Measurements from ENCODE around the gene STT3B. TPM values are rescaled to one million over a fixed set of nuclear protein-coding genes. Genes with fewer than 3 reads are reported as not detected.

The STT3B gene
- total and polyA plus RNA-seq, 3 donors from 2014 or later: 140 to 231 (median 178) TPM

DNA sequence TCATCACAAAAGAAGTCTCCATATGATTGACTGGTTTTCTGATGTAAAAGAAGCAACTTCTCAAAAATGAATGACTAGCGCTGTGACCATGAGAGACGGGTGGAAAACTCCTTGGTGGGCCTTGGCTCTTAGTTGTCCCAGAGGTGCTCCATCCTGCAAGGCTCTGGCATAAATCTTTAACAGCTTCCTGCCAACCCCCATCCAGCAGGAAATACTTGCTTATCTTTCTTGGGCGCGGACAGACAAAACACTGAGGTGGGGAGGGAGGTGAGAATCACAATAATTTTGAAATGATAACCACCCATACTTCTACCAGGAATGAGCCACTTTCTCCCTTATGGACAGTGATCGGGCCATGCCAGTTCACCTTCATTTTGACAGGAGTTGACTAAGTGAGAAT is 128.6 kb downstream of the STT3B start:
- no peak overlapping the region for H3K27ac ChIP-seq
- H3K4me1 ChIP-seq: no peaks in the 10 kb centered on the region
- intact Hi-C loops (cut with DNase I; ENCODE audit: low total_unique reads): no loop called here
- no peak for DNase-seq
- no peaks in the 10 kb centered on the region for H3K9me3 ChIP-seq
- no peak overlapping the region for H3K4me3 ChIP-seq
- H3K36me3 ChIP-seq (ENCODE audit: low read depth, missing control alignments): no peaks in the 10 kb centered on the region
- no peak for TF ChIP-seq CTCF (IDR thresholded peaks at IDR 0.05)
- no peak for TF ChIP-seq POLR2A (IDR thresholded peaks at IDR 0.05)
- 73 to 75% methylated on average over 5 of the region's 5 CpGs for WGBS, 2 donors
- H3K27me3 ChIP-seq: no peaks in the 10 kb centered on the region

DNA sequence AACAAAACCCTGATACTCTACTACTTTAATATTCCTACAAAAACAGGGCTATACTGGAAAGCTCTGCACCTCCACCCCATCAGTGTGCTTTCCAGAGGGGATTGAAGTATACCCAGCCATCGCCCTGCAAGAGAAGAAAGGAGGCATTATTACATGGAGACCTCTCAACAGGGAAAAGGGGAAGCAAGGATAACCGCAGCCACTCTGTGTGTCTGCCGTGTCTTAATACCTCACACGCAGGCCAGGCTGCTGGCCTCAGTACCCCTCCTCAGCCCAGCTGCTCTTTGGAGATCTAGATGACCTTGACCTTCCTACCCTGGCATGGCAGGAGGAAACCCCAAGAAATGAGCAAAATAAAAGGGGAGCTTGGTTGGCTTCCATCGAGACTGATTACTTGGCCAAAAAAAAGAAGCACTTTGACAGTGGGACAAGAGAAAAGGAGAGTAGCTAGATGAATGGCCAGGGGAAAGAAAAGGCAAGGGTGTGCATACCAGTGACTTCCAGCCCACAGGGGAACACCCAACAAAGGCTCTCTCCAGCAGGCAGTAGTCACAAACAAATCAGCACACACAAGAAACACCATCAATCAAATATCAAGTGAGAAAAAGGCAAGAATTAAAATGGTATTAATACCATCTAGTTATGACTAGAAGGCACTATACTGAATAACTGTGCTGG is 129.4 kb downstream of the STT3B start:
- no peaks in the 10 kb centered on the region for H3K27me3 ChIP-seq
- WGBS, 2 donors: 81 to 87% methylated on average over 5 of the region's 5 CpGs
- no peak overlapping the region for H3K4me3 ChIP-seq
- TF ChIP-seq POLR2A (IDR thresholded peaks at IDR 0.05) (no peak), CTCF (IDR thresholded peaks at IDR 0.05) (no peak)
- H3K27ac ChIP-seq: no peak overlapping the region
- intact Hi-C loops (cut with DNase I; ENCODE audit: low total_unique reads): no loop called here
- no peaks in the 10 kb centered on the region for H3K36me3 ChIP-seq (ENCODE audit: low read depth, missing control alignments)
- DNase-seq: no peak
- no peaks in the 10 kb centered on the region for H3K4me1 ChIP-seq
- no peaks in the 10 kb centered on the region for H3K9me3 ChIP-seq

DNA sequence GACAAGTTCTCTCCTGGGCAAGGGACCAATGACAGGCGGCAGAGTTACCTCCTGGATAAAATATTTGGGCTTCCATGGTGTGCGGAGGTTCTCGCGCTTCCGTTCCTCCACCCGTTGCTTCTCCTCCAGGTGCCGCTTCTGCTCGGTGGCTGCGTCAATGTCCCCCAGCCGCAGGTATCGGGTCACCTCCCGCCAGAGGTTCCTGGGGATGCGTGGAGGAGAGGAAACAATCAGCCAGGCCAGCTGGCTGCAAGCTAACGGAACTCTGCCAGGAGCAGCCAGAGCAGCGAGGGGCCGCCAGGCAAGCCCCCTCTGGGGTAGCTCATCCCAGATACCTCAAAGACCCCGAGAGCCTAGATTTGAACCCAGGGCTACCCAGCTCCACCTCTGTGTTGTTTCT is 131.3 kb downstream of the STT3B start:
- intact Hi-C loops (cut with DNase I; ENCODE audit: low total_unique reads): no loop called here
- DNase-seq: no peak
- no peak overlapping the region for H3K27ac ChIP-seq
- H3K27me3 ChIP-seq: no peaks in the 10 kb centered on the region
- H3K4me3 ChIP-seq: no peak overlapping the region
- H3K36me3 ChIP-seq (ENCODE audit: low read depth, missing control alignments): no peaks in the 10 kb centered on the region
- 96 to 97% methylated on average over 17 of the region's 17 CpGs for WGBS, 2 donors
- no peaks in the 10 kb centered on the region for H3K9me3 ChIP-seq
- TF ChIP-seq CTCF (IDR thresholded peaks at IDR 0.05): no peak
- TF ChIP-seq POLR2A (IDR thresholded peaks at IDR 0.05): no peak
- H3K4me1 ChIP-seq: no peaks in the 10 kb centered on the region

DNA sequence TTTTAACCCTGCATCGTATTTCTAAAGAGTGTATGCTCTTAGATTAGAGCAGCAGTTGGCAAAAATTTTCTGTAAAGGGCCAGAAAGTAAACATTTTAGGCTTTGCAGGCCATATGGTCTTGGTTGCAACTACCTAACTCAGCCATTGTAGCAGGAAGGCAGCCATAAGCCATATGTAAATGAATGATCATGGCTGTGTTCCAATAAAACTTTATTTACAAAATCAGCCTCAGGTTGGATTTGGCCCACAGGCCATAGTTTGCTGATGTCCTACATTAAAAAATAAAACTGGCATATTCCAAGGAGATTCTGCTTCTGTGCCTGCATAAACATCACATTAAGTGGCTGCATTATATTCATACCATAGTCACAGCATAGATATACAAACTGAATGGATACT is 134.9 kb downstream of the STT3B start:
- intact Hi-C loops (cut with DNase I; ENCODE audit: low total_unique reads): no loop called here

More for the DNA sequence above, 134.9 kb downstream of the STT3B start:
- TF ChIP-seq POLR2A (IDR thresholded peaks at IDR 0.05): no peak
- no peak for TF ChIP-seq CTCF (IDR thresholded peaks at IDR 0.05)
- H3K36me3 ChIP-seq (ENCODE audit: low read depth, missing control alignments): no peaks in the 10 kb centered on the region
- H3K4me3 ChIP-seq: no peak overlapping the region
- H3K9me3 ChIP-seq: no peaks in the 10 kb centered on the region
- no peak overlapping the region for H3K27ac ChIP-seq
- H3K4me1 ChIP-seq: no peaks in the 10 kb centered on the region
- DNase-seq: no peak
- WGBS, 2 donors: 94 to 97% methylated on average over 1 of the region's 1 CpG
- no peaks in the 10 kb centered on the region for H3K27me3 ChIP-seq
